ENCODE data around the gene KRT14.
"Not testable (repeated sequence)": the region's sequence is repeated elsewhere in the genome, so short reads cannot be mapped to it uniquely, and the experiment has no call there.

The KRT14 gene

GRCh38 chr17:41547921-41548843, 38.5 kb downstream of the KRT14 start:
- TF ChIP-seq CTCF (IDR thresholded peaks at IDR 0.05; ENCODE audit: borderline replicate concordance, insufficient read depth, low read depth, low read length), result no peak
- no peak overlapping the region for H3K4me3 ChIP-seq (ENCODE audit: low read depth, low read length)

DNA sequence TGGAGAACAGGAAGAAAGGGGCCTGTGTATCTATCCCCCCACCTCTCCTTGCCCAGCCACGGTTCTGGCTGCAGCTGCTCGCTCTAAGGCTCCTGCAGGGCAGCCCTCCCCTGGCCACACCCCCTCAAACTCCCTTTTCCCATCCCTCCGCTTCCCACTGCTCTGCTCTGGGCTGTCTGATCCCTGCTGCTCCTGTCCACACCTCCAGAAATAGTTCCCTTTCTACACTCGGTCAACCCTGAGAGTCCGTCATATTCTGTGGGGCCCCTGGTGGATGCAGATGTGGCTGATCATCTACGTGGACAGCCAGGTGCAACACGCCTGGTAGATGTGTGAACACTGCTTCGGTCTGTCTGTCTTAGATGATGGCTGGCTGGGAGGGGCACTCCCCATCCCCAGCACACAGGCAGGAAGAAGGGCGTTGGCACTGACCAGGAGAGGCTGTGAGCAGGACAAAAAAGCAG, 39.3 kb downstream of the KRT14 start:
- H3K4me3 ChIP-seq (ENCODE audit: low read depth, low read length), result no peak overlapping the region
- no peak for TF ChIP-seq CTCF (IDR thresholded peaks at IDR 0.05; ENCODE audit: borderline replicate concordance, insufficient read depth, low read depth, low read length)

- no peak overlapping the region for H3K4me3 ChIP-seq (ENCODE audit: low read depth, low read length)
- TF ChIP-seq CTCF (IDR thresholded peaks at IDR 0.05; ENCODE audit: borderline replicate concordance, insufficient read depth, low read depth, low read length), result no peak
Observed at GRCh38 chr17:41546819-41547218, 39.9 kb downstream of the KRT14 start.

- H3K4me3 ChIP-seq (ENCODE audit: low read depth, low read length), result no peak overlapping the region
- no peak for TF ChIP-seq CTCF (IDR thresholded peaks at IDR 0.05; ENCODE audit: borderline replicate concordance, insufficient read depth, low read depth, low read length)
Observed at GRCh38 chr17:41545829-41546410, 40.8 kb downstream of the KRT14 start.

DNA sequence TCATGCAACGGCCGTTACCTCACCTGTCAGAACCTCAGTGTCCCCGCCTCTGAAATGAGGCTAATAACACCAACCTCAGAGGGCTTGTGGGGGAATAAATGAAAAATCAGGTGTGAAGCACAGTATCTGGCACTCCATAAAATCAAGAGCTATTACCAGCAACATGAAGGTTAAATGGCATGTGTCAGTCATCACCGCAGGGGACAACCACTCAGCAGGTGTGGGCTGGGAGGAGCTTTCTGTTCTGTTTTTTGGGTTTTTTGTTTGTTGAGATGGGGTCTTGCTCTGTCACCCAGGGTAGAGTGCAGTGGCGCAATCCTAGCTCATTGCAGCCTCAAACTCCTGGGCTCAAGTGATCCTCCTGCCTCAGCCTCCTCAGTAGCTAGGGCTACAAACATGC, 41.8 kb downstream of the KRT14 start:
- no peak for TF ChIP-seq CTCF (IDR thresholded peaks at IDR 0.05; ENCODE audit: borderline replicate concordance, insufficient read depth, low read depth, low read length)
- H3K4me3 ChIP-seq (ENCODE audit: low read depth, low read length), result no peak overlapping the region

- TF ChIP-seq CTCF (IDR thresholded peaks at IDR 0.05; ENCODE audit: borderline replicate concordance, insufficient read depth, low read depth, low read length), result no peak
- no peak overlapping the region for H3K4me3 ChIP-seq (ENCODE audit: low read depth, low read length)
Observed at GRCh38 chr17:41544491-41544892, 42.2 kb downstream of the KRT14 start.

DNA sequence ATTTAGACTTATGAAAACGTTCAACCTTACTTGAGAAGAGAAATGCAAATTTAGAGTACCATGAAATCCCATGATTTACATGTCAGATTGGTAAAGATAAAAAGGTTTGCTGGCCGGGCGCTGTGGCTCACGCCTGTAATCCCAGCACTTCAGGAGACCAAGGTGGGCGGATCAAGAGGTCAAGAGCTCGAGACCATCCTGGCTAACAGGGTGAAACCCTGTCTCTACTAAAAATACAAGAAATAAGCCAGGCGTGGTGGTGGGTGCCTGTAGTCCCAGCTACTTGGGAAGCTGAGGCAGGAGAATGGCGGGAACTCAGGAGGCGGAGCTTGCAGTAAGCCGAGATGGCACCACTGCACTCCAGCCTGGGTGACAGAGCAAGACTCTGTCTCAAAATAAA, 43.9 kb downstream of the KRT14 start:
- not testable (repeated sequence) for H3K4me3 ChIP-seq (ENCODE audit: low read depth, low read length)

Measured in GM12875 (cell line).